HCT116 (cell line): ENCODE data around the gene PPEF1. TPM values are rescaled to one million over a fixed set of nuclear protein-coding genes. Genes with fewer than 3 reads are reported as not detected.

Experiments
- ATAC-seq: fragments of 200-7000 bp; cut with Tn5 transposase; 2 replicates; pipeline ENCODE4 v1.9.1; 2020; ENCODE audit warnings: mild to moderate bottlenecking, moderate library complexity
- BruUV-seq: library from RNA; stranded (reverse); fragments of 400-500 nt; replicated peaks from 2 replicates; lab custom pipeline; 2021; lab: Mats Ljungman, UMichigan
- CTCF ChIA-PET: fragments of 300-600 bp; sonication (Branson Sonifier 250); formaldehyde crosslinking; loops from one replicate; lab custom pipeline; 2021; ENCODE audit warnings: antibody characterized with exemption; lab: Charles Lee
- POLR2A ChIA-PET: fragments of 300-600, 350-600 bp; sonication (Branson Sonifier 250); formaldehyde crosslinking; loops from one replicate; lab custom pipeline; 2021; ENCODE audit warnings: antibody characterized with exemption; lab: Charles Lee
- RAD21 ChIA-PET, 2 experiments: fragments of 300-600 bp; sonication (Branson Sonifier 250); formaldehyde crosslinking; loops; one replicate each; lab custom pipeline; 2023; ENCODE audit warnings: low total read pairs in 2 of 2; ENCODE audit not compliant: uncharacterized antibody in 2 of 2, unreplicated experiment in 2 of 2, low non-redundant PET in 1 of 2; lab: Charles Lee
- DNase-seq: peaks from one replicate; pipeline ENCODE4 v3.0.0-alpha.2; 2010; ENCODE audit warnings: low read depth, low spot score
- H2AFZ ChIP-seq: fragments of 200-600 bp; shearing (Covaris generic), sonication (generic); 2 replicates; pipeline ENCODE4 v1.6.1; 2017; ENCODE audit warnings: low read depth, mixed run types, mixed read lengths, antibody characterized with exemption, low read length; ENCODE audit not compliant: poor library complexity, severe bottlenecking
- H3K27ac ChIP-seq: 2 replicates; pipeline ENCODE4 v1.5.1; 2012; ENCODE audit warnings: low read depth, low read length
- H3K27me3 ChIP-seq: fragments of 200-600 bp; sonication (generic); 2 replicates; pipeline ENCODE4 v1.6.1; 2016; ENCODE audit warnings: mixed run types, low read length, mixed read lengths; ENCODE audit not compliant: insufficient read depth
- H3K36me3 ChIP-seq, 2 experiments: fragments of 200-500 bp in 1 of 2; fragments of 200-600 bp in 1 of 2; sonication (Bioruptor generic) in 1 of 2; sonication (generic) in 1 of 2; 2 replicates each; pipeline versions ENCODE4 v1.5.1 to v1.6.1; 2014 to 2016; ENCODE audit warnings: low read length in 2 of 2, inconsistent platforms in 1 of 2, mixed read lengths in 1 of 2, mixed run types in 1 of 2; ENCODE audit not compliant: insufficient read depth in 2 of 2, control insufficient read depth in 1 of 2
- H3K4me1 ChIP-seq, 2 experiments: fragments of 200-600 bp in 1 of 2; sonication (generic) in 1 of 2; 2 replicates each; pipeline versions ENCODE4 v1.5.1 to v1.6.1; 2012 to 2017; ENCODE audit warnings: low read length in 2 of 2, inconsistent platforms in 1 of 2, mild to moderate bottlenecking in 1 of 2, mixed read lengths in 1 of 2, mixed run types in 1 of 2, moderate library complexity in 1 of 2; ENCODE audit not compliant: insufficient read depth in 2 of 2, control insufficient read depth in 1 of 2
- H3K4me2 ChIP-seq: fragments of 200-600 bp; sonication (generic); 2 replicates; pipeline ENCODE4 v1.6.1; 2017; ENCODE audit warnings: mixed run types, low read length, mixed read lengths
- H3K4me3 ChIP-seq, 2 experiments: fragments of 200-600 bp in 1 of 2; sonication (generic) in 1 of 2; replicated peaks in 1 of 2; 2 replicates each; pipeline ENCODE4 v1.5.1; 2011 to 2016; ENCODE audit warnings: low read length in 2 of 2, control low read depth in 1 of 2, low read depth in 1 of 2, mild to moderate bottlenecking in 1 of 2, mixed read lengths in 1 of 2, mixed run types in 1 of 2
- H3K79me2 ChIP-seq: fragments of 200-600 bp; sonication (generic); 2 replicates; pipeline ENCODE4 v1.6.1; 2017; ENCODE audit warnings: mild to moderate bottlenecking, mixed run types, low read length, moderate library complexity, mixed read lengths; ENCODE audit not compliant: insufficient read depth
- H3K9ac ChIP-seq: fragments of 200-600 bp; sonication (generic); 2 replicates; pipeline ENCODE4 v1.6.1; 2016; ENCODE audit warnings: low read length, mixed read lengths
- H3K9me2 ChIP-seq: fragments of 200-600 bp; sonication (generic), shearing (Covaris generic); 2 replicates; pipeline ENCODE4 v1.6.1; 2017; ENCODE audit warnings: mixed run types, mild to moderate bottlenecking, moderate library complexity; ENCODE audit not compliant: insufficient read depth
- H3K9me3 ChIP-seq, 2 experiments: fragments of 200-500 bp in 1 of 2; fragments of 200-600 bp in 1 of 2; sonication (Bioruptor generic) in 1 of 2; sonication (generic) in 1 of 2; 2 replicates each; pipeline ENCODE4 v1.6.1; 2014 to 2017; ENCODE audit warnings: low read length in 2 of 2, mixed read lengths in 2 of 2, inconsistent platforms in 1 of 2, low read depth in 1 of 2, mild to moderate bottlenecking in 1 of 2, mixed run types in 1 of 2, moderate library complexity in 1 of 2; ENCODE audit not compliant: control insufficient read depth in 1 of 2, insufficient read depth in 1 of 2
- H4K20me1 ChIP-seq: fragments of 200-600 bp; sonication (generic), shearing (Covaris generic); 2 replicates; pipeline ENCODE4 v1.6.1; 2017; ENCODE audit warnings: mixed run types, mild to moderate bottlenecking, moderate library complexity; ENCODE audit not compliant: insufficient read depth
- ELF1 ChIP-seq: IDR thresholded peaks from 2 replicates; pipeline ENCODE4 v1.6.1; 2012; ENCODE audit warnings: low read depth, borderline replicate concordance
- intact Hi-C: fragments of 100-400 bp; cut with micrococcal nuclease; formaldehyde crosslinking; loops from 2 replicates; pipeline ENCODE4 v1.10.0; 2022
- total RNA-seq: library from RNA; stranded (reverse); gene quantifications from one replicate; pipeline ENCODE4 v1.2.1, GENCODE V29; 2021; ENCODE audit not compliant: unreplicated experiment
- TF ChIP-seq, protein P1 (sequence below), 3 experiments: fragments of 200-600 bp in 1 of 3; sonication (generic) in 1 of 3; IDR thresholded peaks in 2 of 3; conservative IDR thresholded peaks in 1 of 3; 2 replicates each; pipeline ENCODE4 v1.5.1; 2012 to 2017; ENCODE audit warnings: low read depth in 2 of 3, low read length in 2 of 3, antibody characterized with exemption in 1 of 3, borderline replicate concordance in 1 of 3, control low read depth in 1 of 3, mild to moderate bottlenecking in 1 of 3, mixed read lengths in 1 of 3, mixed run types in 1 of 3, moderate library complexity in 1 of 3; ENCODE audit not compliant: insufficient read depth in 1 of 3
- TF ChIP-seq, protein P2 (sequence below): IDR thresholded peaks from 2 replicates; pipeline ENCODE4 v1.6.1; 2011; ENCODE audit warnings: mild to moderate bottlenecking, low read length, moderate library complexity; ENCODE audit not compliant: insufficient replicate concordance; ENCODE audit errors: extremely low read depth

Gene PPEF1
- total RNA-seq, 1 experiment from 2014 or later: not detected

DNA sequence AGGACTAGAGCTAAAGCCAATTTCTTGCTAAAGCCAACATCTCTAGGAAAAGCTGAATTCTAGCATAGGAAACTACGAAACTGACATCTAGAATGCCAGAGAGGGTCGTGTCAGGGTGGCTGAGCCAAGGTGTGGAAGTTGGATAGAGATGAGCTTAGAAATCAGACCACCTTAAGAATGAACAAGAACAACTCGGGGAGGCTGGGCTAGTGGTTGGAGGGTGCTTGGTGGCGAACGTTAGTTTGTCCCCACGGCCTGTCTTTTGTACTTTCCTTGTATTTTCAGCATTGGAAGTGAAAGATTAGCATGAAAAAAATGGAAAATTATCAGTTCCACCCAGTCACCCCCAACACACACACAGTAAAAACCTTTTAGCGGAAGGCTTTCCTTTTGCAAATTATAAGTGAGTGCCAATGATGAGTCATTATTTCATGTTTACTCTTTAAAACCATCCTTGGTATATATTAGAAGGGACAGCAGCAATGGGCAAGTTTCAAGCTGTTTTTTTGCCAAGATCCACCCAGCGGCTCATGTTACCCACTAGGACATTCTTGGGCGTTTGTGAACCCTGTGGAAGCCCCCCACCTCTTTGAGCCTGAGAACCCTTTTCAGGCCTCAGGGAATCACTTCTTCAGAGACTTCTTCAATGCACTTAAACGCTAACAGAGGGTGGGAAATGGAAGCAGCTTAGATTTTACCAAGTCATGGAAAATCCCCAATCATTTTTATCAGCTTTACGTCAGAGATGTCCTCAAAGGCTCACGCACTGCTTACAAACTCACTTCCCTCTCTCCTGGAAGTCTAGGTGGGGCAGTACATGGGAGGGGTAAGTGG lies 4.9 kb upstream of the PPEF1 start (continued):
- TF ChIP-seq, protein P1, sequence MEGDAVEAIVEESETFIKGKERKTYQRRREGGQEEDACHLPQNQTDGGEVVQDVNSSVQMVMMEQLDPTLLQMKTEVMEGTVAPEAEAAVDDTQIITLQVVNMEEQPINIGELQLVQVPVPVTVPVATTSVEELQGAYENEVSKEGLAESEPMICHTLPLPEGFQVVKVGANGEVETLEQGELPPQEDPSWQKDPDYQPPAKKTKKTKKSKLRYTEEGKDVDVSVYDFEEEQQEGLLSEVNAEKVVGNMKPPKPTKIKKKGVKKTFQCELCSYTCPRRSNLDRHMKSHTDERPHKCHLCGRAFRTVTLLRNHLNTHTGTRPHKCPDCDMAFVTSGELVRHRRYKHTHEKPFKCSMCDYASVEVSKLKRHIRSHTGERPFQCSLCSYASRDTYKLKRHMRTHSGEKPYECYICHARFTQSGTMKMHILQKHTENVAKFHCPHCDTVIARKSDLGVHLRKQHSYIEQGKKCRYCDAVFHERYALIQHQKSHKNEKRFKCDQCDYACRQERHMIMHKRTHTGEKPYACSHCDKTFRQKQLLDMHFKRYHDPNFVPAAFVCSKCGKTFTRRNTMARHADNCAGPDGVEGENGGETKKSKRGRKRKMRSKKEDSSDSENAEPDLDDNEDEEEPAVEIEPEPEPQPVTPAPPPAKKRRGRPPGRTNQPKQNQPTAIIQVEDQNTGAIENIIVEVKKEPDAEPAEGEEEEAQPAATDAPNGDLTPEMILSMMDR (IDR thresholded peaks at IDR 0.05 in 2 of 3, conservative IDR thresholded peaks at IDR 0.05 in 1 of 3; ENCODE audit: borderline replicate concordance in 1 of 3, insufficient read depth in 1 of 3, low read depth in 2 of 3, low read length in 2 of 3): no peak

DNA sequence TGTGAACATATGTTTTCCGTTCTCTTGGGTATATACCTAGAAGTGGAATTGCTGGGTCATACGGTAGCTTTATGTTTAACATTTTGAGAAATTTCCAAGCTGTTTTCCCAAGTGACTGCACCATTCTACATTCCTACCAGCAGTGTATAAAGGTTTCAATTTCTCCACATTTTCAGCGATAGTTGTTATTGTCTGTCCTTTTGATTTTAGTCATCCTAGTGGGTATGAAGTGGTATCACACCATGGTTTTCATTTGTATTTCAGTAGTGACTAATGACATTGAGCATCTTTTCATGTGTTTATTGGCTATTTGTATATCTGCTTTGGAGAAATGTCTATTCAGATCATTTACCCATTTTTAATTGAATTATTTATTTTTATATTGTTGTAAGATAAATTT lies 2.4 kb downstream of the PPEF1 start:
- Histone ChIP-seq H3K4me3 (no peak overlapping the region), H3K9me3 (no peaks in the 10 kb centered on the region), H3K4me2 (no peak overlapping the region), H3K27ac (no peak overlapping the region), H3K36me3 (no peaks in the 10 kb centered on the region), H3K9ac (no peak overlapping the region), H2AFZ (no peak overlapping the region), H3K27me3 (no peaks in the 10 kb centered on the region), H4K20me1 (no peaks in the 10 kb centered on the region), H3K79me2 (no peaks in the 10 kb centered on the region), H3K4me1 (peaks cover 3 to 6% of the 10 kb centered on the region in 2 experiments; a peak in 3 of 4 replicates), H3K9me2 (no peaks in the 10 kb centered on the region)
- BruUV-seq: no TSS peak
- DNase-seq (no peak), ATAC-seq (no peak)
- ChIA-PET RAD21 (no interaction called here), CTCF (no interaction called here), POLR2A (no interaction called here)
- intact Hi-C loops: no loop called here
- TF ChIP-seq, protein P2, sequence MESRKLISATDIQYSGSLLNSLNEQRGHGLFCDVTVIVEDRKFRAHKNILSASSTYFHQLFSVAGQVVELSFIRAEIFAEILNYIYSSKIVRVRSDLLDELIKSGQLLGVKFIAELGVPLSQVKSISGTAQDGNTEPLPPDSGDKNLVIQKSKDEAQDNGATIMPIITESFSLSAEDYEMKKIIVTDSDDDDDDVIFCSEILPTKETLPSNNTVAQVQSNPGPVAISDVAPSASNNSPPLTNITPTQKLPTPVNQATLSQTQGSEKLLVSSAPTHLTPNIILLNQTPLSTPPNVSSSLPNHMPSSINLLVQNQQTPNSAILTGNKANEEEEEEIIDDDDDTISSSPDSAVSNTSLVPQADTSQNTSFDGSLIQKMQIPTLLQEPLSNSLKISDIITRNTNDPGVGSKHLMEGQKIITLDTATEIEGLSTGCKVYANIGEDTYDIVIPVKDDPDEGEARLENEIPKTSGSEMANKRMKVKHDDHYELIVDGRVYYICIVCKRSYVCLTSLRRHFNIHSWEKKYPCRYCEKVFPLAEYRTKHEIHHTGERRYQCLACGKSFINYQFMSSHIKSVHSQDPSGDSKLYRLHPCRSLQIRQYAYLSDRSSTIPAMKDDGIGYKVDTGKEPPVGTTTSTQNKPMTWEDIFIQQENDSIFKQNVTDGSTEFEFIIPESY: no peak
- TF ChIP-seq, protein P1 (IDR thresholded peaks at IDR 0.05 in 2 of 3, conservative IDR thresholded peaks at IDR 0.05 in 1 of 3; ENCODE audit: borderline replicate concordance in 1 of 3, insufficient read depth in 1 of 3, low read depth in 2 of 3, low read length in 2 of 3): 0 out of 6 replicates have a peak, but pooled peaks of 1 of the 3 experiments have one; percentile 13
- no peak for TF ChIP-seq ELF1
